Ammon's horn (tissue), 1 donor: ENCODE data around the gene NLRP1.
"Not testable (repeated sequence)": the region's sequence is repeated elsewhere in the genome, so short reads cannot be mapped to it uniquely, and the experiment has no call there.

Experiments used
- DNase-seq: peaks from one replicate; pipeline ENCODE4 v3.0.0-alpha.2; 2016; ENCODE audit warnings: low spot score

NLRP1 gene

GRCh38 chr17:5587438-5588032 lies 3.2 kb upstream of the NLRP1 start:
- DNase-seq, result peak; percentile 88

GRCh38 chr17:5585836-5586521 lies 1.7 kb upstream of the NLRP1 start:
- DNase-seq, result no peak

- DNase-seq, result no peak
Measured at GRCh38 chr17:5585287-5585794, 1.0 kb upstream of the NLRP1 start.

- no peak for DNase-seq
Measured at GRCh38 chr17:5583426-5584382, 605 bp downstream of the NLRP1 start.

- DNase-seq, result no peak
Measured at GRCh38 chr17:5582209-5583185, 1.8 kb downstream of the NLRP1 start.

- DNase-seq, result no peak
Measured at GRCh38 chr17:5581655-5582054, 2.7 kb downstream of the NLRP1 start.

GRCh38 chr17:5580969-5581368 lies 3.3 kb downstream of the NLRP1 start:
- no peak for DNase-seq

- no peak for DNase-seq
Measured at GRCh38 chr17:5580367-5580766, 3.9 kb downstream of the NLRP1 start.

GRCh38 chr17:5578768-5579167 lies 5.5 kb downstream of the NLRP1 start:
- not testable (repeated sequence) for DNase-seq

- not testable (repeated sequence) for DNase-seq
Measured at GRCh38 chr17:5573017-5573416, 11.3 kb downstream of the NLRP1 start.

GRCh38 chr17:5571281-5571680 lies 13.0 kb downstream of the NLRP1 start:
- DNase-seq, result no peak

- DNase-seq, result no peak
Measured at GRCh38 chr17:5565808-5566207, 18.5 kb downstream of the NLRP1 start.

- no peak for DNase-seq
Measured at GRCh38 chr17:5563456-5563855, 20.9 kb downstream of the NLRP1 start.

GRCh38 chr17:5562661-5563360 lies 21.5 kb downstream of the NLRP1 start:
- DNase-seq, result no peak

GRCh38 chr17:5561736-5562571 lies 22.4 kb downstream of the NLRP1 start:
- no peak for DNase-seq

GRCh38 chr17:5560361-5560988 lies 23.8 kb downstream of the NLRP1 start:
- DNase-seq, result no peak

- DNase-seq, result no peak
Measured at GRCh38 chr17:5558815-5559785, 25.2 kb downstream of the NLRP1 start.

- no peak for DNase-seq
Measured at GRCh38 chr17:5557990-5558389, 26.3 kb downstream of the NLRP1 start.
